ENCODE results near the gene RERE.

Gene RERE

DNA sequence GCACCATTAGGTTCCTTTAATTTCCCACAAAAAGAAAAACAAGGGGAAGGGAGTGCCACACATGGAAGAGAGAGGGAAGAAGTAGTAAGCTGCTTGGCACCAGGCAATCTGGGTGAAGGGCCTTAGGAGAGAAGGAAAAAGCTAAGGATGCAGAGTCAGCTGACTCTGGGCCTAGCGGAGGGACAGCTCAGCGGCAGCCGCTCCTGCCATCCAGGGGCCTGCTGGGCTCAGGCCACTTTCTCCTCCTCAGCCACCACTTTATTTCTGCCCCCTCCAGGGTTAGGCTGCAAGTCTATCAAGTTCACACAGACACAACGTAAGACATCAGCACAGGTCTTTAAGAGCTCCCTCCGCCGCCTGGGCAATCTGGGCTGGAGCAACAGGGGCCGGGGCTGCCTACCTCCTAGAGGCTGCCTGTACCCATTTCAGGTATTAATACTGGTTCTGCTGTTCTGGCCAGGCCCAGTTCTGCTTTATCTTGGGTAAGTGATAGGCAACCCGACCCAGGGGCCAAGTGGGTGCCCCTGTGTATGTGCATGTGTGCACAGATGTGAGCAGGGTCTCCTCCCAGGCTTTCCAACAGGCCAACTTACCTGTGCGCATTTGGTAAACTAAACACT is 446.0 kb downstream of the RERE start:
- Histone ChIP-seq H3K9ac (ENCODE audit: low read depth, low read length) (peak overlapping the region; percentile 27), H3K4me1 (ENCODE audit: control insufficient read depth, insufficient read depth, low read length) (peaks cover 29% of the 10 kb centered on the region)

DNA sequence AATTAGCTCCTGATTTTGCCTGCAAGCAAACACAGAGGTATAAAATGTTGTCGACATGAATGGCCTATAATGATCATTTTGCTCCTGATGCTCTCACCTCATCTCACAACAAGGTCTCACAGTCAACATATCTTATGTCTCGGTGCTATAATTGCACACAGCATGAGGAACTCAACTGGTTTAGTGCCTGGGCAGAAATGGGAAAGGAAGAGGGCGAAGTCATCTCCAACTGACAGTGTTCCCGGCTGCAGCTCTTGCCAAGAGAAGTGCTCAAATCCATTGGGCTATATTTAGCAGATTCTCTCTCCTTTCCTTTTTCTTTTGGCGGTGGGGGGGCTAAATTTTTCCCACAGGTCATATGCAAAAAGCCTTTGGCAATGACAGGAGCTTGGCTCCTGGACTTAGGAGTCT is 446.5 kb downstream of the RERE start:
- Histone ChIP-seq H3K4me3 (ENCODE audit: low read depth, low read length) (no peak overlapping the region), H3K9ac (ENCODE audit: low read depth, low read length) (no peak overlapping the region), H3K36me3 (ENCODE audit: control insufficient read depth, insufficient read depth, low read length) (no peaks in the 10 kb centered on the region), H3K27me3 (ENCODE audit: control insufficient read depth, insufficient read depth, low read length) (no peaks in the 10 kb centered on the region), H3K4me1 (ENCODE audit: control insufficient read depth, insufficient read depth, low read length) (peaks cover 29% of the 10 kb centered on the region), H3K9me3 (ENCODE audit: control insufficient read depth, insufficient read depth, low read length) (no peaks in the 10 kb centered on the region)

More for the DNA sequence above, 446.0 kb downstream of the RERE start:
- H3K27me3 ChIP-seq (ENCODE audit: control insufficient read depth, insufficient read depth, low read length) = no peaks in the 10 kb centered on the region
- no peaks in the 10 kb centered on the region for H3K9me3 ChIP-seq (ENCODE audit: control insufficient read depth, insufficient read depth, low read length)
- no peak overlapping the region for H3K4me3 ChIP-seq (ENCODE audit: low read depth, low read length)
- no peaks in the 10 kb centered on the region for H3K36me3 ChIP-seq (ENCODE audit: control insufficient read depth, insufficient read depth, low read length)

DNA sequence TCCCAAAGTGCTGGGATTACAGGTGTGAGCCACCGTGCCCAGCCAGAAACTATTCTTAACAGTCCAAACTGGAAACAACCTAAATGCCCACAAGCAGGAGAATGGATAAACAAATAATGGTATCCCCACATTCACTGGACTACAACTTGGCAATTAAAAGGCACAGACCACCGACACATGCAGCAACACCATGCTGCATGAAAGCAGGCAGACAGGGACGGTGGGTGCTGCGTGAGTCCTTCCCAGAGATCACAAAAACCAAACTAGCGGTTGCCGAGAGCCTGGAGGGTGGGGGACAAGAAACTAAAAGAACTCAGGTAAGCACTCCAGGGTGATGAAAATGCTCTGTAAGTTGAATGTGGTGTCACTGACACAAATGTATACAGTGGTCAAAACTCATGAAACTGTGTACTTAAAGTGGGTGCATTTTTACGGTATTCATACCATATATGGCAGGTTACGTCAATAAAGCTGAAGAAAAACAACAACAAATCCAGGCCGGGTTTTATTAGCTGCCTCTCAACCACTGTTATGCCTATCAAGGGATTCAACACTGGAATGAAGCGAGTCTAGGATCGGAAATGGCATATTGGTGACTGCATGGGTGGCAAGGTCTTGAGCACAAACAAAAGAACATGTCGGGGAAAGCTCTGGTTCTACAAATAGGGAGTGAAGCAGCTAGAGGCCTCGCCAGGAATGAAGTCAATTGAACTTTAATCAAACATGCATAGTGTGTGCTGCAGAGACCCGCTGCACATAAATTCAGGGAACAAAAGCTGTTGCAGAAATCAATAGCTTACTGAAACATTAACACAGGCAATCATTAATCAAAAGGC is 447.2 kb downstream of the RERE start:
- Histone ChIP-seq H3K36me3 (ENCODE audit: control insufficient read depth, insufficient read depth, low read length) (peaks cover 3% of the 10 kb centered on the region), H3K9ac (ENCODE audit: low read depth, low read length) (no peak overlapping the region), H3K4me3 (ENCODE audit: low read depth, low read length) (no peak overlapping the region), H3K4me1 (ENCODE audit: control insufficient read depth, insufficient read depth, low read length) (peaks cover 29% of the 10 kb centered on the region), H3K9me3 (ENCODE audit: control insufficient read depth, insufficient read depth, low read length) (no peaks in the 10 kb centered on the region), H3K27me3 (ENCODE audit: control insufficient read depth, insufficient read depth, low read length) (no peaks in the 10 kb centered on the region)

DNA sequence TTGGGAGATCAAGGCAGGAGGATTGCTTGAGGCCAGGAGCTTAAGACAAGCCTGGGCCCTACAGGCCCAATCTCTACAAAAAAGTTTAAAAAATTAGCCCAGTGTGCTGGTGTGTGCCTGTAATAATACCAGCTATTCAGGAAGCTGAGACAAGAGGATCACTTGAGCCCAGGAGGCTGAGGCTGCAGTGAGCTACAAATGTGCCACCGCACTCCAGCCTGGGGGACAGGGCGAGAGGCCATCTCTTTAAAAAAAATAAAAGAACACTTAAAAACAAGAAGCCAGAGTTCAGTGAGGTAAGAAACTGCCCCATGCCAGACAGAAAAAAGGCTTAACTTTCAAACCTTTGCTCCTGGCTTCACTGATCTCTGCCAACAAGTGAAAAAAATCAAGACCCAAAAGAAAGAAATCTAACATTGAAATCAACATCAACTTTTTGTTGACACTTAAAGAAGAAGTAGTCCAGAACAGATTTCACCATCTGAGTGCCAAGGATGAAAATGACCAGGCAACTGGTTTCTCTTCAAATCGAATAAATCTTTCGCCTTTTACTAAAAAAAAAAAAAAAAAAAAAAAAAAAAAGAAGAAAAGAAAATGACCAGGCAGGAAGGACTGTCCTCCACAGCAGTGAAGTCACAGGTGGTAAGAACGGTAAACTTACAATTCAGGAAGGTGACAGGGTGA is 448.3 kb downstream of the RERE start:
- Histone ChIP-seq H3K9me3 (ENCODE audit: control insufficient read depth, insufficient read depth, low read length) (no peaks in the 10 kb centered on the region), H3K36me3 (ENCODE audit: control insufficient read depth, insufficient read depth, low read length) (peaks cover 10% of the 10 kb centered on the region), H3K4me1 (ENCODE audit: control insufficient read depth, insufficient read depth, low read length) (peaks cover 29% of the 10 kb centered on the region), H3K27me3 (ENCODE audit: control insufficient read depth, insufficient read depth, low read length) (no peaks in the 10 kb centered on the region), H3K9ac (ENCODE audit: low read depth, low read length) (no peak overlapping the region), H3K4me3 (ENCODE audit: low read depth, low read length) (no peak overlapping the region)

- H3K4me3 ChIP-seq (ENCODE audit: low read depth, low read length) = no peak overlapping the region
- H3K9me3 ChIP-seq (ENCODE audit: control insufficient read depth, insufficient read depth, low read length) = no peaks in the 10 kb centered on the region
- H3K4me1 ChIP-seq (ENCODE audit: control insufficient read depth, insufficient read depth, low read length) = peaks cover 19% of the 10 kb centered on the region
- H3K9ac ChIP-seq (ENCODE audit: low read depth, low read length) = no peak overlapping the region
- peaks cover 21% of the 10 kb centered on the region for H3K36me3 ChIP-seq (ENCODE audit: control insufficient read depth, insufficient read depth, low read length)
- no peaks in the 10 kb centered on the region for H3K27me3 ChIP-seq (ENCODE audit: control insufficient read depth, insufficient read depth, low read length)
Measured at GRCh38 chr1:8367571-8368194, 449.8 kb downstream of the RERE start.

DNA sequence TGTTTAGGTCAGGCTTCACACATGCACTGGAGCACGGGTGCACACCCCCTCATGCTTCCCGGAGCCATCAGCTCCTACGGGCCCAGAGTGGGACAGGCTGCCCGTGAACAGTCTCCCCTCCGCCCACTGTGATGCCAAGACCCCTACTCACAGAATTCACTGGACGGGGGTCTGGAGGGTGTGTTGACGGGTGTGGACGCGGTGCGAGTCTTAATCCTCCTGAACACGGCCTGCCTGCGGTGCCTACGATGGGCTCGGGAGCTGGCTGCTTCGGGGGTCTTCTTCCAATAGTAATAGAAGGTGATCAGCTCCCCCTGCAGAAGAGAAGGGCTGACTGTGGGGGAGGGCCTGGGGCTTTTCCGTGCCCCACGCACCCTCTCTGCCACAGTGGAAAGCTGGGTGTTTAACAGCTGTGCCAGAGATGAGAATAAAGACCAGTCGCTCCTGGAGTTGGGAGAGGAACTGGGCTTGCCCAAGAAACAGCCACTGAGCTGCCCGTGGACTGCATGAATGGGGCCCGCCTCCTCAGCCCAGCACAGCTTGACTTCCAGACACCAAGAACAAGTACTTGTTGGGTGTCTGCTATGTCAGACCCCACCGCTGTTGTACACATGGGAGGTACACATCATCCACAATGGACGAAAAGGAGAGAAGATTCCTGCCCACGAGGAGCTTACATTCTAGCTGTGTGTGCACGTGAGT is 451.6 kb downstream of the RERE start:
- H3K4me3 ChIP-seq (ENCODE audit: low read depth, low read length) = no peak overlapping the region
- peaks cover 7% of the 10 kb centered on the region for H3K4me1 ChIP-seq (ENCODE audit: control insufficient read depth, insufficient read depth, low read length)
- H3K9ac ChIP-seq (ENCODE audit: low read depth, low read length) = no peak overlapping the region
- no peaks in the 10 kb centered on the region for H3K27me3 ChIP-seq (ENCODE audit: control insufficient read depth, insufficient read depth, low read length)
- H3K36me3 ChIP-seq (ENCODE audit: control insufficient read depth, insufficient read depth, low read length) = peaks cover 39% of the 10 kb centered on the region
- H3K9me3 ChIP-seq (ENCODE audit: control insufficient read depth, insufficient read depth, low read length) = no peaks in the 10 kb centered on the region

GRCh38 chr1:8364528-8365442 is 452.7 kb downstream of the RERE start:
- peaks cover 42% of the 10 kb centered on the region for H3K36me3 ChIP-seq (ENCODE audit: control insufficient read depth, insufficient read depth, low read length)
- no peaks in the 10 kb centered on the region for H3K4me1 ChIP-seq (ENCODE audit: control insufficient read depth, insufficient read depth, low read length)
- no peak overlapping the region for H3K9ac ChIP-seq (ENCODE audit: low read depth, low read length)
- H3K4me3 ChIP-seq (ENCODE audit: low read depth, low read length) = no peak overlapping the region
- no peaks in the 10 kb centered on the region for H3K27me3 ChIP-seq (ENCODE audit: control insufficient read depth, insufficient read depth, low read length)
- no peaks in the 10 kb centered on the region for H3K9me3 ChIP-seq (ENCODE audit: control insufficient read depth, insufficient read depth, low read length)

GRCh38 chr1:8363767-8364301 is 453.6 kb downstream of the RERE start:
- Histone ChIP-seq H3K36me3 (ENCODE audit: control insufficient read depth, insufficient read depth, low read length) (peaks cover 52% of the 10 kb centered on the region), H3K9me3 (ENCODE audit: control insufficient read depth, insufficient read depth, low read length) (no peaks in the 10 kb centered on the region), H3K27me3 (ENCODE audit: control insufficient read depth, insufficient read depth, low read length) (no peaks in the 10 kb centered on the region), H3K9ac (ENCODE audit: low read depth, low read length) (no peak overlapping the region), H3K4me1 (ENCODE audit: control insufficient read depth, insufficient read depth, low read length) (no peaks in the 10 kb centered on the region), H3K4me3 (ENCODE audit: low read depth, low read length) (no peak overlapping the region)

DNA sequence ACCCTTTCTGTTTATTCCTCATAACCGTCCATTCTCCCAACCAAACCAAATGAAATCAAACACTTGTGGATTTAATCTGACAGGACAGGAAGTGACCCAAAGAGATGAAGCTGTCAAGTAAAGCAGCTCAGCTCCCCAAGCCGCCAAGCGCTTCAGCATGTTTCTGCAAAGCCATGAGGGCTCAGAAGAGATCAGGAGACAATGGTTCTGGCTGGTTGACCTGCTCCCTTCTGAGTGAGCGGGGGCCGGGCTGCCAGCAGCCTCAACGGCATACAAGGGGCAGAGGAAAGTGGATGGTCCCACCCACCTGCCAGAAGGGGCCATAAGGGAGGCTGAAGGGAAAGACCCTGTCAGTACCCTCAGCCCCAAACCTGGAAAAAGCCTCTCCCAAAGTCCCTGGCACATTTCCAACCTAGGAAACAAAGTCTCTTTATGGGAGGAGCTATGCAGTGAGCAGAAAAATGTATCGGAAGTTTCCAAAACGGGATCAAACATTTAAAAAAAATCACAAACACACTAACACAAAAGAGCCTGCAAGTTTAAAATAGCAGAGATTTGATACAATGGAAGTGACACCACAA is 454.2 kb downstream of the RERE start:
- Histone ChIP-seq H3K9me3 (ENCODE audit: control insufficient read depth, insufficient read depth, low read length) (no peaks in the 10 kb centered on the region), H3K4me3 (ENCODE audit: low read depth, low read length) (no peak overlapping the region), H3K36me3 (ENCODE audit: control insufficient read depth, insufficient read depth, low read length) (peaks cover 57% of the 10 kb centered on the region)

DNA sequence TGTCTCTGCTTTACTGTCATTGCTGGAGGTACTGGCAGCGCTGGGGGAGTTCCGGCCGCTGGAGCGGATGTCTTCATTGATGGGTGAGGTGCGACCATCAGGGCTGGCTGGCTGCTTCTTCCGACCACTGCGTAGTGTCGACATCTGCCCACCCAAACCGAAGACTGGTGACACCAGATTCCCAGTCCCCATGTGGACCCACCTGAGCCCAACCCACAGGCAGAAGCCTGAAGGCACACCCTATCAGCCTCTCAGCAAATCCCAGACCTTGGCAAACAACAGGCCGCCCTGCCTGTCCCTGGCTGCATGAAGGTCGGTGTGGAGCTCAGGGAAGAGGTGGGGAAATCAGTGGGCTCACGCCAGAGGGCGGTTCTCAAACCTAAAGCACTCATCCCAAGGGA is 454.7 kb downstream of the RERE start:
- Histone ChIP-seq H3K9me3 (ENCODE audit: control insufficient read depth, insufficient read depth, low read length) (no peaks in the 10 kb centered on the region), H3K27me3 (ENCODE audit: control insufficient read depth, insufficient read depth, low read length) (no peaks in the 10 kb centered on the region), H3K36me3 (ENCODE audit: control insufficient read depth, insufficient read depth, low read length) (peaks cover 63% of the 10 kb centered on the region), H3K4me1 (ENCODE audit: control insufficient read depth, insufficient read depth, low read length) (no peaks in the 10 kb centered on the region), H3K4me3 (ENCODE audit: low read depth, low read length) (no peak overlapping the region), H3K9ac (ENCODE audit: low read depth, low read length) (no peak overlapping the region)

More for the DNA sequence above, 454.2 kb downstream of the RERE start:
- Histone ChIP-seq H3K9ac (ENCODE audit: low read depth, low read length) (no peak overlapping the region), H3K27me3 (ENCODE audit: control insufficient read depth, insufficient read depth, low read length) (no peaks in the 10 kb centered on the region), H3K4me1 (ENCODE audit: control insufficient read depth, insufficient read depth, low read length) (no peaks in the 10 kb centered on the region)
